Kidney epithelial cell (primary cell): ENCODE data around the gene SLC13A3. TPM values are rescaled to one million over a fixed set of nuclear protein-coding genes. Genes with fewer than 3 reads are reported as not detected.

Experiments used
- DNase-seq: peaks from one replicate; pipeline ENCODE4 v3.0.0-alpha.2; 2010; ENCODE audit warnings: low read depth
- H3K27me3 ChIP-seq: 2 replicates; pipeline ENCODE4 v1.6.0; 2011; ENCODE audit warnings: low read length; ENCODE audit not compliant: control insufficient read depth, insufficient read depth
- H3K36me3 ChIP-seq: 2 replicates; pipeline ENCODE4 v1.5.1; 2011; ENCODE audit warnings: low read length; ENCODE audit not compliant: control insufficient read depth, insufficient read depth
- H3K4me3 ChIP-seq: 2 replicates; pipeline ENCODE4 v1.5.1; 2011; ENCODE audit warnings: low read depth, mild to moderate bottlenecking, control low read depth, low read length
- CTCF ChIP-seq: IDR thresholded peaks from 2 replicates; pipeline ENCODE4 v1.5.1; 2011; ENCODE audit warnings: mild to moderate bottlenecking, moderate library complexity, low read length, control low read depth, inconsistent platforms; ENCODE audit not compliant: insufficient read depth, poor library complexity, severe bottlenecking
- total RNA-seq: library from RNA; depleted of rRNA; stranded (reverse); fragments of >200 nt; gene quantifications from 2 replicates; pipeline ENCODE4 v1.2.3, GENCODE V29; 2015

The SLC13A3 gene
- total RNA-seq, 1 donor from 2014 or later = 3.4 TPM

- H3K36me3 ChIP-seq = no peaks in the 10 kb centered on the region
- H3K4me3 ChIP-seq = no peak overlapping the region
- TF ChIP-seq CTCF = no peak
- no peak for DNase-seq
- H3K27me3 ChIP-seq = peaks cover 2% of the 10 kb centered on the region
Measured at GRCh38 chr20:46546936-46547335, 104.3 kb downstream of the SLC13A3 start.

- TF ChIP-seq CTCF = no peak
- H3K27me3 ChIP-seq = peaks cover 4% of the 10 kb centered on the region
Measured at GRCh38 chr20:46546298-46546697, 105.0 kb downstream of the SLC13A3 start.

GRCh38 chr20:46545827-46546138 is 105.5 kb downstream of the SLC13A3 start:
- TF ChIP-seq CTCF = no peak
- no peaks in the 10 kb centered on the region for H3K36me3 ChIP-seq
- H3K27me3 ChIP-seq = peaks cover 7% of the 10 kb centered on the region

More at GRCh38 chr20:46546298-46546697, 105.0 kb downstream of the SLC13A3 start:
- Histone ChIP-seq H3K4me3 (no peak overlapping the region), H3K36me3 (no peaks in the 10 kb centered on the region)
- no peak for DNase-seq

GRCh38 chr20:46545077-46545826 is 106.0 kb downstream of the SLC13A3 start:
- DNase-seq = no peak
- peaks cover 7% of the 10 kb centered on the region for H3K27me3 ChIP-seq
- no peaks in the 10 kb centered on the region for H3K36me3 ChIP-seq
- no peak overlapping the region for H3K4me3 ChIP-seq
- TF ChIP-seq CTCF = no peak

More at GRCh38 chr20:46545827-46546138, 105.5 kb downstream of the SLC13A3 start:
- DNase-seq = no peak
- no peak overlapping the region for H3K4me3 ChIP-seq

GRCh38 chr20:46544576-46544975 is 106.7 kb downstream of the SLC13A3 start:
- no peak for DNase-seq
- peaks cover 7% of the 10 kb centered on the region for H3K27me3 ChIP-seq
- TF ChIP-seq CTCF = no peak
- H3K4me3 ChIP-seq = no peak overlapping the region
- H3K36me3 ChIP-seq = no peaks in the 10 kb centered on the region

- Histone ChIP-seq H3K36me3 (no peaks in the 10 kb centered on the region), H3K4me3 (no peak overlapping the region), H3K27me3 (peaks cover 7% of the 10 kb centered on the region)
- no peak for DNase-seq
- TF ChIP-seq CTCF = no peak
Measured at GRCh38 chr20:46543959-46544358, 107.3 kb downstream of the SLC13A3 start.
